NCI-H345 treated with DMSO at 0.1 percent for 48 hours (cell line): ENCODE results near the gene MRTFA.
"Not testable (repeated sequence)": the region's sequence is repeated elsewhere in the genome, so short reads cannot be mapped to it uniquely, and the experiment has no call there.

Experiments used
- DNase-seq: peaks from one replicate; lab custom pipeline; 2025; ENCODE audit not compliant: unreplicated experiment; lab: John Stamatoyannopoulos, UW

MRTFA gene

GRCh38 chr22:40525250-40525884, 111.2 kb downstream of the MRTFA start:
- DNase-seq, result no peak

GRCh38 chr22:40524392-40525249, 111.9 kb downstream of the MRTFA start:
- DNase-seq, result no peak

DNA sequence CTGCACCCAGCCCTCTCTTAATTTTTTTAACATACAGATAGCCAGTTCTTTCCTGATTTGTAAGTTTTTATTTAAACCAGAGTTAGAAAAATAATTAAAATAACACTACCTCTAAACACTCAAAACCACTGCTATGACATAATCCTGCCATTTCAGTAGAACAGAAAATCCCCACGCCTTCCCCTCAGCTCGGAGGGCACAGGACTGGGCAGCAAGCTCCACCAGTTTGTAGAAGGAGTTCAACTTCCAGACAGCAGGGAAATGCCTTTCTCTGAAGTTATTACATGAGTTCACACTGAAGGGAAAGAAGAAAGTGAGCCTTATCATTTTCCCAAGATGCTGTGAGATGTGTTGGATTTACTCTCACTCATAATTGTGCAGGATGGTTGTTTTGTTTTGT, 114.4 kb downstream of the MRTFA start:
- DNase-seq, result no peak

DNA sequence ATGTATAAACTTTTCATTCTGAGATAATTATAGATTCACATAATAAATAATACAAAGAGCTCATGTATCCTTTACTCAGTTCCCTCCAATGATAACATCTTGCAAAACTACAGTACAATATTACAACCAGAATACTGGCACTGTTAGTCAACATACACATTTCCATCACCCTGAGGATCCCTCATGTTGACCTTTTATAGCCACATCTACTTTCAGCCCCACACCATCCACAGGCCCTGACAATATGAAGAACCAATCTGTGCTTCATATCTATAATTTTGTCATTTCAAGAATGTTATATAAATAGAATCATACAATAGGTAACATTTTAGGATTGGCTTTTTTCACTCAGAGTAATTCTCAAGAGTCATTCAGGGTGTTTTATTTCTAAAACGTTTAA, 115.5 kb downstream of the MRTFA start:
- no peak for DNase-seq

DNA sequence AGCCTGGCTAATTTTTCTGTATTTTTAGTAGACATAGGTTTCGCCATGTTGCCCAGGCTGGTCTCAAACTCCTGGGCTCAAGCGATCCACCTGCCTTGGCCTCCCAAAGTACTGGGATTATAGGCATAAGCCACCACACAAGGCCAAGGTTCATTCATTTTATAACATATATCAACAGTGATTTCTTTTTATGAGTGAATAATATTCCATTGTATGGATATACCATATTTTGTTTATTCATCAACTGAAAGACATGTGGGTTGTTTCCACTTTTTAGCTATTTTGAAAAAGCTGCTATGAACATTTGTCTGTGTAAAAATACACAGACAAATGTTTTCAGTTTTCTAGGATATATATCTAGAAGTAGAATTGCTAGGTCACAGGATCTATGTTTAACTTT, 116.0 kb downstream of the MRTFA start:
- no peak for DNase-seq

- no peak for DNase-seq
Measured at GRCh38 chr22:40519948-40520331, 116.6 kb downstream of the MRTFA start.

- DNase-seq, result no peak
Measured at GRCh38 chr22:40519284-40519947, 117.1 kb downstream of the MRTFA start.

GRCh38 chr22:40518840-40519239, 117.7 kb downstream of the MRTFA start:
- no peak for DNase-seq

- no peak for DNase-seq
Measured at GRCh38 chr22:40517631-40518030, 118.9 kb downstream of the MRTFA start.

DNA sequence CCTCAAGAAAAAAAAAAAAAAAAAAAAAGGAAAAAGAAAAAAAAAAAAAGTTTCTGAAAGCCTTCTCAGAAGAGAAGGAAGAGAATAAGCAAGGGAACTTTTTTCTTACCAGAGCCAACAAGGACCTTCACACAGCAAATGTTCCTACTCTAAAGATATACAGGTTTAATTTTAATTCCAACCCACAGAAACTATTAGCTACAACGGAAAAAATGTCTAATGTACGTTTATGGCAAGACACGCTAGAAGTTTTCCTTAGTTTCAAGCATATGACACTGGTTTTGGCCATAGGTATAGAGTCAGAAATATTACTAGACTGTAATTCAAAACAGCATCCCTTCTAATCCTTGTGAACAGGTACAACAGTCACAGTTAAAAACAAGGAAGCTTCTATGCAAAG, 120.1 kb downstream of the MRTFA start:
- no peak for DNase-seq

GRCh38 chr22:40512426-40513136, 123.9 kb downstream of the MRTFA start:
- no peak for DNase-seq

DNA sequence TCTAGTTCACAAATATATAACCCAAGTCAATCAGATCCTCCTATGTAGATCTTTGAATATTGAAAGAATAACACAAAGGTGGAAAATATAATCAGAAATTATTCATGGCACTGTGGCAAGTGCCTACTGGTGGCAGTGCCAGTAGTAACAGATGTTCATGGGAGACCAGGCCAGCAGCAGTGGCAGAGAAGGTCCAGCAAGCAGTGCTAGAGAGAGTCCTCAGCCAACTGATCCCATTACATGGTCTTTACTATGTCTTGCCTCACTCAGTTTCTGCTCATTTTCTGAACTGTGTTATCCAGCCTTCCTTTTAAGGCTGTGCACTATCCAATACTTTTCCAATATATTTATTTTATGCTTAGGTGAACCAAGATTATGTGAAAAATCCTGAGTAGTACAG, 124.9 kb downstream of the MRTFA start:
- no peak for DNase-seq

DNA sequence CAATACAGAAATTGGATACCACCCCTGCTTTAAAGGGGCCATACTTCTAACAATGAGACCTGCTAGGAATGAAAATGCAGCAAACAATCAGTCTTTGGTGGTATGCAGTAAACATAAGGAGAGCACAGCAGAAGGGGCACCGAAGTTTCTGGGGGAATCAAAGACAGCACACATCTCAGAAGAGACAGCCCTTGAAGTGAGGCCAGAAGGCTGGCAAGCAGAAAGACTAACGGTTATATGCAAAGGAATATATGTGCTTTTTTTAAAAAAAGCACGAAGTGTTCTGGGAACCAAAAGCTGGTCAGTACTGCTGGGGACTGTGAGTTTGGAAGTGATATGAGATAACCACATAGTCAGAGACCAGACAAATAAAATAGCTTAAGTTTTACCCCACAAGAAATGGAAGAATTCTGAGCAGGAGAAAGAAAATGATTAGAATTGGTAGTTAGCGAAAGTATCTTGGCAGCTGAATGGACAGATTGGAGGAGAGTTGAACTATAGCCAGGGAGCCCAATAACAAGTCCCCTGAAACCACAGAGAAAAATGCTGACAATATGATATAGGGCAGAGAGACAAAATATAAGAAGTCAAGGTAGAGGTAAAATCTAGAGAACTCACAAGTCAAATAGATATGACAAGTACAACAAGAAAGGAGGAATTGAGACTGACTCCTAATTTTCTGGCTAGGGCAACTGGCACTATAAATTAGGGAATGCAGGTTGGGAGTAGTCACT, 125.7 kb downstream of the MRTFA start:
- DNase-seq, result no peak

- DNase-seq, result no peak
Measured at GRCh38 chr22:40509401-40510134, 127.0 kb downstream of the MRTFA start.

DNA sequence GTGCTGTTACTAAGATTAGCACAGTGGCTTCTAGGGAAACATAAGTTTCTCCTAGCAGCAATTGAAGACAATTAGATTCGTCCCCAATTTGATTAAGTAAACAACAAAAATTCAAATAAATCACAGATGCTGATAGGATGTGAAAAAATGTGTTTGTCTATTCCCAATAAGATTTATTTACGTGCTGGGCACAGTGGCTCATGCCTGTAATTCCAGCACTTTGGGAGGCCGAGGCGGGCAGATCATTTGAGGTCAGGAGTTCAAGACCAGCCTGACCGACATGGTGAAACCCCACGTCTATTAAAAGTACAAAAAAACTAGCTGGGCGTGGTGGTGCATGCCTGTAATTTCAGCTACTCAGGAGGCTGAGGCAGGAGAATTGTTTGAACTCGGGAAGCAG, 128.5 kb downstream of the MRTFA start:
- not testable (repeated sequence) for DNase-seq

DNA sequence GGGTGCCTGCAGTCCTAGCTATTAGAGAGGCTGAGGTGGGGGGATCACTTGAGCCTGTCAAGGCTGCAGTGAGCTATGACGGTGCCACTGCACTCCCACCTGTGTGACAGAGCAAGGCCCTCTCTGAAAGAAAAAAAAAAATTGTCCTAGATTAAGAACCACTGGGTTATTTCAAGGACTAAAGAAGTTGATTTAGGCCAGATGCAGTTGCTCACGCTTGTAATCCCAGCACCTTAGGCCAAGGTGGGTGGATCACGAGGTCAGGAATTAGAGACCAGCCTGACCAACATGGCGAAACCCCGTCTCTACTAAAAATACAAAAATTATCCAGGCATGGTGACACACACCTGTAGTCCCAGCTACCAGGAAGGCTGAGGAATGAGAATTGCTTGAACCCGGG, 129.0 kb downstream of the MRTFA start:
- DNase-seq, result no peak

DNA sequence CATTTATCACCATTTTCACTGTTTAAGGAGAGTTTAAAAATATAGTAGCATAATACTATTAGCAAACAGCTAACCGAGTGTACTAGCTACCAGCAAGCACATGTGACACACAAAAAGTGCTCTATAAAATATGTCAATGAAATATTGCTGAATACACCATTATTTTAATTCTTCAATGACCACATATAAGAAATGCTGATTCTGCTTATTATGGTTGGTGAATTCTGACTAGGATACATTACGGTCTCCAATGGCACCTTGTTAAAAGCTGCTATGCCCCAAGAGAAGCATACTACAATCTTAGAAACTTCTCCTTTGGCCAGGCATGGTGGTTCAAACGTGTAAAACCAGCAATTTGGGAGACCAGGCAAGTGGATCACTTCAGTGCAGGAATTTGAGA, 129.8 kb downstream of the MRTFA start:
- DNase-seq, result no peak

GRCh38 chr22:40504285-40505249, 132.0 kb downstream of the MRTFA start:
- no peak for DNase-seq

- DNase-seq, result no peak
Measured at GRCh38 chr22:40502919-40503318, 133.6 kb downstream of the MRTFA start.
